PC-9 (cell line): ENCODE measurements around the gene COX5A.

Experiments used
- EZH2 ChIP-seq: fragments of 200-600 bp; sonication (generic); IDR thresholded peaks from 2 replicates; pipeline ENCODE4 v1.8.0; 2017; ENCODE audit warnings: antibody characterized with exemption, low read depth
- TF ChIP-seq, protein P1 (sequence below): fragments of 200-600 bp; sonication (generic); conservative IDR thresholded peaks from 2 replicates; pipeline ENCODE4 v1.6.1; 2017; ENCODE audit warnings: mixed run types, antibody characterized with exemption, mild to moderate bottlenecking, moderate library complexity

- TF ChIP-seq, protein P1, sequence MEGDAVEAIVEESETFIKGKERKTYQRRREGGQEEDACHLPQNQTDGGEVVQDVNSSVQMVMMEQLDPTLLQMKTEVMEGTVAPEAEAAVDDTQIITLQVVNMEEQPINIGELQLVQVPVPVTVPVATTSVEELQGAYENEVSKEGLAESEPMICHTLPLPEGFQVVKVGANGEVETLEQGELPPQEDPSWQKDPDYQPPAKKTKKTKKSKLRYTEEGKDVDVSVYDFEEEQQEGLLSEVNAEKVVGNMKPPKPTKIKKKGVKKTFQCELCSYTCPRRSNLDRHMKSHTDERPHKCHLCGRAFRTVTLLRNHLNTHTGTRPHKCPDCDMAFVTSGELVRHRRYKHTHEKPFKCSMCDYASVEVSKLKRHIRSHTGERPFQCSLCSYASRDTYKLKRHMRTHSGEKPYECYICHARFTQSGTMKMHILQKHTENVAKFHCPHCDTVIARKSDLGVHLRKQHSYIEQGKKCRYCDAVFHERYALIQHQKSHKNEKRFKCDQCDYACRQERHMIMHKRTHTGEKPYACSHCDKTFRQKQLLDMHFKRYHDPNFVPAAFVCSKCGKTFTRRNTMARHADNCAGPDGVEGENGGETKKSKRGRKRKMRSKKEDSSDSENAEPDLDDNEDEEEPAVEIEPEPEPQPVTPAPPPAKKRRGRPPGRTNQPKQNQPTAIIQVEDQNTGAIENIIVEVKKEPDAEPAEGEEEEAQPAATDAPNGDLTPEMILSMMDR = no peak
- TF ChIP-seq EZH2 = no peak
These were observed 20.5 kb upstream of the COX5A start for GRCh38 chr15:74958320-74958907.
